ENCODE results near the gene KANSL1. TPM values are rescaled to one million over a fixed set of nuclear protein-coding genes. Genes with fewer than 3 reads are reported as not detected.

Gene KANSL1
- total RNA-seq, 1 experiment from 2014 or later, result 52.5 TPM

- Histone ChIP-seq H2AFZ (no peak overlapping the region), H4K20me1 (ENCODE audit: insufficient read depth) (peaks cover 96% of the 10 kb centered on the region), H3F3A (ENCODE audit: insufficient read depth, low read depth) (peaks cover 11% of the 10 kb centered on the region), H3K36me3 (ENCODE audit: low read depth) (no peaks in the 10 kb centered on the region; the same call in 1 of the 2 replicates), H3K27me3 (ENCODE audit: insufficient read depth, low read depth) (no peaks in the 10 kb centered on the region), H3K4me1 (replicated peaks; ENCODE audit: insufficient read depth) (no peaks in the 10 kb centered on the region; the same call in 1 of the 2 replicates), H3K9me2 (ENCODE audit: insufficient read depth) (no peaks in the 10 kb centered on the region), H3K4me3 (no peak overlapping the region), H3K4me2 (no peak overlapping the region), H3K27ac (no peak overlapping the region), H3K79me2 (ENCODE audit: low read depth) (peaks cover 100% of the 10 kb centered on the region), H3K9me3 (ENCODE audit: insufficient read depth, low read depth) (no peaks in the 10 kb centered on the region)
- intact Hi-C loops (cut with micrococcal nuclease; ENCODE audit: unreplicated experiment), result no loop called here
- CTCF ChIA-PET, result interaction anchor here (0.6 kb wide), 1 partner anchor 15 kb away, joined by 6 read pairs; no protein-coding TSS in a partner anchor
- TF ChIP-seq CTCF (conservative IDR thresholded peaks at IDR 0.05) (no peak), EZH2 (IDR thresholded peaks at IDR 0.05; ENCODE audit: low read depth) (no peak)
- DNase-seq, result no peak
- no TSS peak for BruUV-seq (replicated peaks)
- POLR2A ChIA-PET (ENCODE audit: unreplicated experiment), result no interaction called here
Measured at GRCh38 chr17:46159686-46160085, 33.5 kb downstream of the KANSL1 start.

GRCh38 chr17:46158323-46159296 lies 34.6 kb downstream of the KANSL1 start:
- peaks cover 11% of the 10 kb centered on the region for H3F3A ChIP-seq (ENCODE audit: insufficient read depth, low read depth)
- no peak for TF ChIP-seq CTCF (conservative IDR thresholded peaks at IDR 0.05)
- no peak overlapping the region for H3K4me2 ChIP-seq
- no peak overlapping the region for H3K4me3 ChIP-seq
- H3K27me3 ChIP-seq (ENCODE audit: insufficient read depth, low read depth), result no peaks in the 10 kb centered on the region
- CTCF ChIA-PET, result interaction anchor here (0.6 kb wide), 1 partner anchor 16 kb away, joined by 6 read pairs; no protein-coding TSS in a partner anchor
- H2AFZ ChIP-seq, result no peak overlapping the region
- intact Hi-C loops (cut with micrococcal nuclease; ENCODE audit: unreplicated experiment), result no loop called here
- H3K4me1 ChIP-seq (replicated peaks; ENCODE audit: insufficient read depth), result no peaks in the 10 kb centered on the region; the same call in 1 of the 2 replicates
- POLR2A ChIA-PET (ENCODE audit: unreplicated experiment), result no interaction called here
- H3K9me3 ChIP-seq (ENCODE audit: insufficient read depth, low read depth), result no peaks in the 10 kb centered on the region
- H3K79me2 ChIP-seq (ENCODE audit: low read depth), result peaks cover 100% of the 10 kb centered on the region
- DNase-seq, result no peak
- H3K36me3 ChIP-seq (ENCODE audit: low read depth), result no peaks in the 10 kb centered on the region; the same call in 1 of the 2 replicates
- no peaks in the 10 kb centered on the region for H3K9me2 ChIP-seq (ENCODE audit: insufficient read depth)
- no peak overlapping the region for H3K27ac ChIP-seq
- peaks cover 96% of the 10 kb centered on the region for H4K20me1 ChIP-seq (ENCODE audit: insufficient read depth)
- BruUV-seq (replicated peaks), result no TSS peak

- H3F3A ChIP-seq (ENCODE audit: insufficient read depth, low read depth), result peaks cover 11% of the 10 kb centered on the region
- H3K27ac ChIP-seq, result no peak overlapping the region
- H3K4me3 ChIP-seq, result no peak overlapping the region
- H3K4me2 ChIP-seq, result no peak overlapping the region
- intact Hi-C loops (cut with micrococcal nuclease; ENCODE audit: unreplicated experiment), result no loop called here
- no peaks in the 10 kb centered on the region; the same call in 1 of the 2 replicates for H3K36me3 ChIP-seq (ENCODE audit: low read depth)
- POLR2A ChIA-PET (ENCODE audit: unreplicated experiment), result interaction anchor here (0.6 kb wide), 1 partner anchor 85 kb away, joined by 12 read pairs; no protein-coding TSS in a partner anchor
- no peaks in the 10 kb centered on the region; the same call in 1 of the 2 replicates for H3K4me1 ChIP-seq (replicated peaks; ENCODE audit: insufficient read depth)
- BruUV-seq (replicated peaks), result no TSS peak
- CTCF ChIA-PET, result no interaction called here
- no peaks in the 10 kb centered on the region for H3K9me2 ChIP-seq (ENCODE audit: insufficient read depth)
- TF ChIP-seq CTCF (conservative IDR thresholded peaks at IDR 0.05), result no peak
- H2AFZ ChIP-seq, result no peak overlapping the region
- DNase-seq, result no peak
- peaks cover 100% of the 10 kb centered on the region for H3K79me2 ChIP-seq (ENCODE audit: low read depth)
- no peaks in the 10 kb centered on the region for H3K9me3 ChIP-seq (ENCODE audit: insufficient read depth, low read depth)
- no peaks in the 10 kb centered on the region for H3K27me3 ChIP-seq (ENCODE audit: insufficient read depth, low read depth)
- peaks cover 96% of the 10 kb centered on the region for H4K20me1 ChIP-seq (ENCODE audit: insufficient read depth)
Measured at GRCh38 chr17:46157443-46158062, 35.7 kb downstream of the KANSL1 start.

Data from PC-9 (cell line).